BLaER1 treated with 17β-estradiol and CSF1 and Interleukin-3, amounts not matched to agents 10 nM and 100 nM (cell line): ENCODE measurements around the gene UCK1.

Experiments
- H3K27ac ChIP-seq, 11 experiments: shearing (Covaris generic); formaldehyde crosslinking; 2 replicates each; pipeline ENCODE4 v1.8.1; 2022
- H3K27me3 ChIP-seq, 11 experiments: shearing (Covaris generic); formaldehyde crosslinking; 2 replicates each; pipeline ENCODE4 v1.8.1; 2022
- H3K36me3 ChIP-seq, 11 experiments: shearing (Covaris generic); formaldehyde crosslinking; 2 replicates each; pipeline ENCODE4 v1.8.1; 2022
- H3K4me1 ChIP-seq, 10 experiments: shearing (Covaris generic); formaldehyde crosslinking; 2 replicates each; pipeline ENCODE4 v1.8.1; 2022
- H3K4me2 ChIP-seq, 11 experiments: shearing (Covaris generic); formaldehyde crosslinking; 2 replicates each; pipeline ENCODE4 v1.8.1; 2022
- H3K4me3 ChIP-seq, 10 experiments: shearing (Covaris generic); formaldehyde crosslinking; 2 replicates each; pipeline ENCODE4 v1.8.1; 2022
- H3K9ac ChIP-seq, 11 experiments: shearing (Covaris generic); formaldehyde crosslinking; 2 replicates each; pipeline ENCODE4 v1.8.1; 2022
- H3K9me3 ChIP-seq, 11 experiments: shearing (Covaris generic); formaldehyde crosslinking; replicated peaks in 1 of 11; 2 replicates each; pipeline ENCODE4 v1.8.1; 2022
- H4K20me1 ChIP-seq, 11 experiments: shearing (Covaris generic); formaldehyde crosslinking; 2 replicates each; pipeline ENCODE4 v1.8.1; 2022
- Cebpa-rat ChIP-seq, 11 experiments: shearing (Covaris generic); IDR thresholded peaks; 2 replicates each; pipeline ENCODE4 v1.8.1; 2022

Gene UCK1

DNA sequence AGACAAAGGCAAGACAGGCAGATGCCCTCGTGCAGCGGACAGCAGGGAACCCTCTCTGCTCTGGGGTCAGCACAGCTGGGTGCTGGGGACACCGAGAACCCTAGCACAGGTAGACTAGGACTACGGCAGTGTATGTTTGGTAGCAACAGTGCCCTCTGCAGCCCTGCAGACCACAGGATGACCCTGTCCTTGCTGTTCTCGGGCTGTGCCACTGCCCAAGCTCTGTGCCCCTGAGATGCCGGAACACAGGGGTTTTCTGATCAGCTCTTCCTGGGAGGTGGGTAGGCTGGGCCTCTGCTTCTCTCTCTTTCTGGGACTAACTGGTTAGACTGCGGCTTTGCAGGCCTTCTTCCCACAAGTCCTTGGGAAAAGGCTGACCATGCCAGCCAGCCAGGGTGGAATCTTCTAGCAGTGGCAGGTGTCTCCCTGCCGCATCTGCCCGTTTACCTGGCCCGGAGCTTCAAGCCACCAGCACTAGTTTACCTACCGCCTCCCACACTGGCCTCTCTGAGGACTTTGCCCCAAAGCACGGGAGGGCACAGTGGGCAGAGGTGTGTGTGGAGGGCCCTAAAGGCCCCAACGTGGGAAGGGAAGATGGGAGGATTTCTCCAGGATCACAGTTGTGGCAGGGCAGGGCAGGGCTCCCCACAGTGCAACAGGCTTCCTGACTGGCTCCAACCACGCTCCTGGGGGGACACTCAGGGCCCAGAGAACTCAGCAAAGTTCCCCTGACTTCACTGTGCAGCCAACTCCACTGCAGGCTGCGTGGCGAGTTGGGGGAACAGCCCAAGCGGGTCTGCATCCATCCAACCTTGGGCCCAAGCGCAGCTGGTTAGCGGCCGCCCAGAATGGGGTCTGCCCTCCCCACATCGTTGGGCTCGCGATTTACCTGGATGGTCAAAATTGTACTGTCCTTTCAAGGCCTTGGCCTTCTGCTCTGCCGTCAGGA is 1.2 kb downstream of the UCK1 start:
- TF ChIP-seq Cebpa-rat (IDR thresholded peaks at IDR 0.05): no peak
- H3K4me2 ChIP-seq: peak overlapping the region; percentile 86 to 100 (median 96)
- H3K36me3 ChIP-seq: peaks cover 46 to 53% (median 51%) of the 10 kb centered on the region in 11 experiments
- no peaks in the 10 kb centered on the region for H3K27me3 ChIP-seq
- H3K4me1 ChIP-seq: peaks cover 39 to 53% (median 48%) of the 10 kb centered on the region in 10 experiments
- peak overlapping the region; percentile 3 to 87 (median 83); a peak in 20 of 22 replicates for H3K27ac ChIP-seq
- H3K9ac ChIP-seq: peak overlapping the region; percentile 84 to 95 (median 91)
- H3K9me3 ChIP-seq: no peaks in the 10 kb centered on the region
- peaks cover 0 to 37% (median 19%) of the 10 kb centered on the region in 11 experiments; a peak in 16 of 22 replicates for H4K20me1 ChIP-seq
- peak overlapping the region; percentile 73 to 97 (median 86) for H3K4me3 ChIP-seq

GRCh38 chr9:131528886-131529505 is 2.1 kb downstream of the UCK1 start:
- Histone ChIP-seq H3K4me2 (peak overlapping the region in 7 of 11 experiments; percentile 91 to 100 (median 97); a peak in 9 of 22 replicates), H3K36me3 (peaks cover 53 to 62% (median 59%) of the 10 kb centered on the region in 11 experiments), H3K27ac (no peak overlapping the region), H3K4me1 (peaks cover 40 to 53% (median 48%) of the 10 kb centered on the region in 10 experiments), H3K9me3 (no peaks in the 10 kb centered on the region), H3K9ac (peak overlapping the region in 10 of 11 experiments; percentile 5 to 93 (median 89); a peak in 9 of 22 replicates), H3K4me3 (no peak overlapping the region), H4K20me1 (peaks cover 0 to 46% (median 27%) of the 10 kb centered on the region in 11 experiments; a peak in 18 of 22 replicates), H3K27me3 (no peaks in the 10 kb centered on the region)
- no peak for TF ChIP-seq Cebpa-rat (IDR thresholded peaks at IDR 0.05)

- peaks cover 42 to 57% (median 47%) of the 10 kb centered on the region in 10 experiments for H3K4me1 ChIP-seq
- peak overlapping the region in 5 of 11 experiments; percentile 7 to 31 (median 17); a peak in 4 of 22 replicates for H3K9ac ChIP-seq
- H3K9me3 ChIP-seq: no peaks in the 10 kb centered on the region
- TF ChIP-seq Cebpa-rat (IDR thresholded peaks at IDR 0.05): no peak
- no peaks in the 10 kb centered on the region for H3K27me3 ChIP-seq
- H3K4me2 ChIP-seq: peak overlapping the region in 3 of 11 experiments; percentile 8 to 100 (median 95); a peak in 6 of 22 replicates
- peaks cover 61 to 70% (median 67%) of the 10 kb centered on the region in 11 experiments for H3K36me3 ChIP-seq
- H4K20me1 ChIP-seq: peaks cover 0 to 54% (median 33%) of the 10 kb centered on the region in 11 experiments; a peak in 18 of 22 replicates
- no peak overlapping the region for H3K4me3 ChIP-seq
- no peak overlapping the region for H3K27ac ChIP-seq
Observed at GRCh38 chr9:131528186-131528585, 2.9 kb downstream of the UCK1 start.

DNA sequence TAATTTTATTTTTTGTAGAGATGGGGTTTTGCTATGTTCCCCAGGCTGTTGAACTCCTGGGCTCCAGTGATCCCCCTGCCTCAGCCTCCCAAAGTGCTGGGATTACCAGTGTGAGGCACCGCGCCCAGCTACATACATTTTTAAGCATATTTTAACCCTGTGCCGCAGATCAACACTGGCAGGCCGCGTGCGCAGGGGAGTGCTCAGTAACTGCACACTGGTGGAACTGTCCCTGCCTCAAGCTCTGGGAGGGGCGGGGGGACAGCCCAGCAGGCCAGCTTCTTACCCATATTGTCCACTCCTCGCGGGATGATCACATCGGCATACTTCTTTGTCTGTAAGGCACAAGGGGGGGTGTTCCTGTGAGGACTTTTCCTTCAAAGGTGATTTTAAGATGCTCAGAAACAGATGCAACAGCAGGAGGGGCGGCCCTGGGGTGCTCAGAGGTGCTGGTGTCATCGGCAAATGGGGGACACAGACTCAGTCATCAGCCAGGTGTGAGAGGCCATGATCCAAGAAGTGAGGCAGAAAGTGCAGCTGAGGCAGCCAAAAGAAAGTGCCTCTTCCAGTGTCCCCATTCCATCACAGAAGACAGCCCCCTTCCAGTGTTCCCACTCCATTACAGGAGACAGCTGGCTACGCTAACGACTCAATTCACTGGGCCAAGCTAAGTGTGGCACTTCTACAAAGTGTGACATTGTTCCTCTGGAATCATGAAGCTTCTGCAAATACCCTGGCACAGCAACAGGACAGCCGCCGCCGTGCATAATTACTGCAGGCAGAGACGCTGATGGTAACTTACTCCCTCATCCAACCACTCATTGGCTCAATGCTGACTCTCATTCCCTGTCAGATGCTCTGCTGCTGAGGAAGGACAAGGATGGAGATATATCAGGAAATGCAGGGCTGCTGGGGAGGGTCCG is 5.2 kb downstream of the UCK1 start:
- Histone ChIP-seq H3K27ac (no peak overlapping the region), H3K9me3 (no peaks in the 10 kb centered on the region), H4K20me1 (peaks cover 0 to 61% (median 33%) of the 10 kb centered on the region in 11 experiments; a peak in 18 of 22 replicates), H3K27me3 (no peaks in the 10 kb centered on the region), H3K4me2 (no peak overlapping the region), H3K4me3 (no peak overlapping the region), H3K36me3 (peaks cover 84 to 93% (median 90%) of the 10 kb centered on the region in 11 experiments), H3K9ac (no peak overlapping the region), H3K4me1 (peaks cover 36 to 59% (median 42%) of the 10 kb centered on the region in 10 experiments)
- TF ChIP-seq Cebpa-rat (IDR thresholded peaks at IDR 0.05): no peak

GRCh38 chr9:131524665-131525315 is 6.3 kb downstream of the UCK1 start:
- Histone ChIP-seq H3K4me3 (no peak overlapping the region), H3K9ac (peak overlapping the region; percentile 11 to 55 (median 42); a peak in 16 of 22 replicates), H3K4me1 (peaks cover 29 to 52% (median 35%) of the 10 kb centered on the region in 10 experiments), H3K36me3 (peaks cover 95 to 100% (median 99%) of the 10 kb centered on the region in 11 experiments), H4K20me1 (peaks cover 0 to 57% (median 25%) of the 10 kb centered on the region in 11 experiments; a peak in 18 of 22 replicates), H3K27me3 (no peaks in the 10 kb centered on the region), H3K9me3 (no peaks in the 10 kb centered on the region), H3K27ac (peak overlapping the region in 8 of 11 experiments; percentile 10 to 58 (median 36); a peak in 9 of 22 replicates), H3K4me2 (peak overlapping the region; percentile 21 to 70 (median 61); a peak in 20 of 22 replicates)
- TF ChIP-seq Cebpa-rat (IDR thresholded peaks at IDR 0.05): no peak

DNA sequence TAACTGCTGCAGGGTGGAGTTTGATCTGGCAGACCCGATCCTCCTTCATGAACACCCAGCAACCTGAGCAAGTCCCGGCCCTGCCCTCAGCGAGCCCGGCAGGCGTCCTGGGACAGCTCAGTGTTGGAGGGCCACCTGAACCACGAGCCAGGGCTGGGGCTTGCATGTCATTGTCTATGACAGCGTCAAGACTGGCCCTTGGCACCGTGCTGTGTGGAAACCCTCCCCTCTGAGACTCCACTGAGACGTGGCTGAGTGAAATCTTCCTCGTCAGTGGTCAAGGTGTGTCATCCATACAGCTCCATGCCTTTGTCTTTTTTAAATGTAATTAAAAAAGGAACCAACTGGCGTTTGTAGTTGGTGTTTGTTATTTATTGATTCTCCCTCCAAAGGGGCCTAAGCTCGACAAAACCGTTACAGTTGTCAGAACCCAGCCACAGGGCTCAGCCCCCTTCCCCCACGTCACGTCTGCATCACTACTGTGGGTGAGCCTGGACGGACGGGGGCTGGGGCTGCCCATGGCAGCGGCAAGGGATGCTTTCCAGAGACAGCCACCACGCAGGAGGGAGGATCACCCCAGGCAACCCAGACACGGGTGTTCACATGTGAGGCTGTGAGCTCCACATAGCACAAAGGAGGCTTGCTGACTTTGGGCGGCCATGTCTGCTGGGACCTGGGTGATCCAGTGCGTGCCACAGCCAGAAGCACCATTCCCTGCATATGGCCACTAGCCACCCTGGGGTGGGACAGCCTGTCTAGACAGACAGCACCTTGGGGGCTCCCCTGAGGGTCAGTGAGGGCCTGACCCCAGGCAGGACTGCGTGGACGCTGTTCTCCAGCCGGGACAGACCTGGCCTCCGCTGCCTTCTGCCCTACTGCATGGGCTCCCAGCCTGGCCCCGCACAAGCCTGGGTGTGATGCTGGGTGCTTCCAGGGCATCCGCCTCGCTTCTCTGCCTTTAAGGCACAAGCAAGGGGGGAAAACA is 7.3 kb downstream of the UCK1 start:
- no peak for TF ChIP-seq Cebpa-rat (IDR thresholded peaks at IDR 0.05)
- H3K4me3 ChIP-seq: no peak overlapping the region
- peaks cover 95 to 100% (median 100%) of the 10 kb centered on the region in 11 experiments for H3K36me3 ChIP-seq
- no peaks in the 10 kb centered on the region for H3K27me3 ChIP-seq
- H3K27ac ChIP-seq: peak overlapping the region in 7 of 11 experiments; percentile 10 to 58 (median 34); a peak in 8 of 22 replicates
- no peaks in the 10 kb centered on the region for H3K9me3 ChIP-seq
- peaks cover 0 to 57% (median 25%) of the 10 kb centered on the region in 11 experiments; a peak in 18 of 22 replicates for H4K20me1 ChIP-seq
- H3K9ac ChIP-seq: peak overlapping the region; percentile 11 to 55 (median 42); a peak in 13 of 22 replicates
- peaks cover 24 to 42% (median 28%) of the 10 kb centered on the region in 10 experiments for H3K4me1 ChIP-seq
- peak overlapping the region; percentile 10 to 70 (median 61); a peak in 18 of 22 replicates for H3K4me2 ChIP-seq

DNA sequence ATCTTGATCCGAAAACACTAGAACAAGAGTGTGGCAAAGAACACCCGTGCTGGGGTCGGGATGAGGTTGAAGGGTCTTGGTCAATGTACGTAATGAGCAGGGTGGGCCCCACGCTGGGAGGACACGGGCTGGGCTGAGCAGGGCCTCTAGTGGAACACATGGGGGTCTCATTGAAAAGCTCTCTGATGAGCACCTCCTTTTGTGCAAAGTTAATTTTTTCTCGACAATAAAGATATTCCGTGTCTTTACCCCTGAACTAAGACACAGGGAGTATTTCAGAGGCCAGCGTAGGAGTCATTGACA is 8.0 kb downstream of the UCK1 start:
- no peak for TF ChIP-seq Cebpa-rat (IDR thresholded peaks at IDR 0.05)
- Histone ChIP-seq H3K9ac (0 out of 22 replicates have a peak overlapping the region, but pooled peaks of 1 of the 11 experiments have one; percentile 52), H4K20me1 (peaks cover 0 to 63% (median 25%) of the 10 kb centered on the region in 11 experiments; a peak in 18 of 22 replicates), H3K36me3 (peaks cover 95 to 100% (median 100%) of the 10 kb centered on the region in 11 experiments), H3K4me3 (no peak overlapping the region), H3K4me2 (no peak overlapping the region), H3K27ac (no peak overlapping the region), H3K4me1 (peaks cover 17 to 35% (median 25%) of the 10 kb centered on the region in 10 experiments), H3K9me3 (no peaks in the 10 kb centered on the region), H3K27me3 (no peaks in the 10 kb centered on the region)
